HepG2 (cell line): ENCODE data around the gene DCC. TPM values are rescaled to one million over a fixed set of nuclear protein-coding genes. Genes with fewer than 3 reads are reported as not detected.

ENCODE experiments used
- ATAC-seq: fragments of 200-7000 bp; cut with Tn5 transposase; 3 replicates; pipeline ENCODE4 v1.9.1; 2020; ENCODE audit warnings: mild to moderate bottlenecking, moderate library complexity
- BruUV-seq: library from RNA; stranded (reverse); fragments of 400-500 nt; replicated peaks from 2 replicates; lab custom pipeline; 2021; lab: Mats Ljungman, UMichigan
- CTCF ChIA-PET: fragments of 300-600 bp; formaldehyde crosslinking; extraction: SDS; loops from one replicate; lab custom pipeline; 2021; ENCODE audit warnings: low total read pairs, inconsistent platforms, low intra/inter-chr PET ratio; lab: Yijun Ruan, JAX
- POLR2A ChIA-PET: fragments of 350-600 bp; sonication (Branson Sonifier 250); formaldehyde crosslinking; loops from one replicate; lab custom pipeline; 2020; ENCODE audit warnings: antibody characterized with exemption, inconsistent platforms; lab: Yijun Ruan, JAX
- DNase-seq: peaks from one replicate; pipeline ENCODE4 v3.0.0-alpha.2; 2015; ENCODE audit warnings: low spot score
- FAIRE-seq: peaks from 3 replicates; lab custom pipeline; 2011; peaks lifted over from hg19 to GRCh38; lab: Jason Lieb, UNC
- H2AFZ ChIP-seq: one replicate; pipeline ENCODE4 v1.6.1; 2011; ENCODE audit warnings: low read length, inconsistent platforms
- H3K27ac ChIP-seq: fragments of 300-600 bp; 3 replicates; pipeline ENCODE4 v1.8.0; 2011; ENCODE audit warnings: mixed run types, mild to moderate bottlenecking, mixed read lengths, low read length, inconsistent platforms; ENCODE audit not compliant: insufficient read depth; ENCODE audit errors: extremely low read length
- H3K27me3 ChIP-seq, 2 experiments: fragments of 200-600 bp in 1 of 2; 2 replicates in 1 of 2; 3 replicates in 1 of 2; pipeline versions ENCODE4 v1.6.0 to v1.8.0; 2011; ENCODE audit warnings: low read length in 2 of 2, mild to moderate bottlenecking in 2 of 2, moderate library complexity in 2 of 2, inconsistent platforms in 1 of 2; ENCODE audit not compliant: insufficient read depth in 2 of 2, control insufficient read depth in 1 of 2
- H3K36me3 ChIP-seq, 2 experiments: fragments of 200-600 bp in 1 of 2; replicated peaks in 1 of 2; 2 replicates in 1 of 2; 3 replicates in 1 of 2; pipeline versions ENCODE4 v1.5.1 to v1.8.0; 2011; ENCODE audit warnings: low read length in 2 of 2, inconsistent platforms in 1 of 2; ENCODE audit not compliant: insufficient read depth in 2 of 2, control insufficient read depth in 1 of 2
- H3K4me1 ChIP-seq: 2 replicates; pipeline ENCODE4 v1.5.1; 2012; ENCODE audit warnings: low read length, inconsistent platforms; ENCODE audit not compliant: insufficient read depth
- H3K4me2 ChIP-seq: 2 replicates; pipeline ENCODE4 v1.6.0; 2011; ENCODE audit warnings: low read depth, low read length, inconsistent platforms
- H3K4me3 ChIP-seq, 3 experiments: fragments of 200-600 bp in 1 of 3; sonication (generic), shearing (Covaris generic) in 1 of 3; replicated peaks in 1 of 3; 2 replicates each; pipeline ENCODE4 v1.5.1; 2011 to 2016; ENCODE audit warnings: low read length in 3 of 3, inconsistent platforms in 2 of 3, low read depth in 2 of 3, mild to moderate bottlenecking in 2 of 3, control low read depth in 1 of 3, mixed read lengths in 1 of 3; ENCODE audit not compliant: insufficient read depth in 1 of 3
- H3K79me2 ChIP-seq: one replicate; pipeline ENCODE4 v1.6.1; 2011; ENCODE audit warnings: low read length, inconsistent platforms; ENCODE audit not compliant: insufficient read depth
- H3K9ac ChIP-seq: 2 replicates; pipeline ENCODE4 v1.6.0; 2011; ENCODE audit warnings: mild to moderate bottlenecking, low read depth, low read length, inconsistent platforms; ENCODE audit not compliant: insufficient read depth
- H3K9me3 ChIP-seq: 2 replicates; pipeline ENCODE4 v1.5.1; 2012; ENCODE audit warnings: mild to moderate bottlenecking, low read length
- H4K20me1 ChIP-seq: 2 replicates; pipeline ENCODE4 v1.6.0; 2011; ENCODE audit warnings: inconsistent platforms, mild to moderate bottlenecking, low read length, moderate library complexity; ENCODE audit not compliant: insufficient read depth
- CEBPB ChIP-seq: IDR thresholded peaks from 2 replicates; pipeline ENCODE4 v1.6.1; 2011; ENCODE audit warnings: low read depth, low read length, improper control_type of control experiment, borderline replicate concordance
- PAF1 ChIP-seq: IDR thresholded peaks from 2 replicates; pipeline ENCODE4 v1.6.1; 2016; ENCODE audit warnings: missing genetic modification reagents, missing compliant biosample characterization
- SOX13 ChIP-seq, 3 experiments: fragments of 450-650 bp in 1 of 3; sonication (generic) in 1 of 3; formaldehyde crosslinking in 1 of 3; IDR thresholded peaks in 2 of 3; conservative IDR thresholded peaks in 1 of 3; 2 replicates each; pipeline versions ENCODE4 v1.5.0 to v1.6.1; 2016 to 2020; ENCODE audit warnings: antibody characterized with exemption in 1 of 3, mild to moderate bottlenecking in 1 of 3, missing compliant biosample characterization in 1 of 3, missing genetic modification reagents in 1 of 3, moderate library complexity in 1 of 3
- ZBTB3 ChIP-seq: sonication (generic); formaldehyde crosslinking; IDR thresholded peaks from 2 replicates; pipeline ENCODE4 v1.4.0; 2020; ENCODE audit warnings: low read depth, mild to moderate bottlenecking, moderate library complexity, missing genetic modification reagents, borderline replicate concordance
- ZEB1 ChIP-seq: IDR thresholded peaks from 2 replicates; pipeline ENCODE4 v1.6.1; 2012; ENCODE audit warnings: mild to moderate bottlenecking, low read depth, inconsistent platforms; ENCODE audit not compliant: insufficient replicate concordance
- ZNF17 ChIP-seq: sonication (generic); formaldehyde crosslinking; IDR thresholded peaks from 2 replicates; pipeline ENCODE4 v1.5.0; 2020; ENCODE audit warnings: mild to moderate bottlenecking, missing genetic modification reagents
- ZNF281 ChIP-seq: sonication (generic); formaldehyde crosslinking; IDR thresholded peaks from 2 replicates; pipeline ENCODE4 v1.4.0; 2020; ENCODE audit warnings: missing genetic modification reagents, borderline replicate concordance
- ZNF343 ChIP-seq: sonication (generic); formaldehyde crosslinking; IDR thresholded peaks from 2 replicates; pipeline ENCODE4 v1.4.0; 2020; ENCODE audit warnings: mild to moderate bottlenecking, missing genetic modification reagents
- ZNF431 ChIP-seq: sonication (generic); formaldehyde crosslinking; IDR thresholded peaks from 2 replicates; pipeline ENCODE4 v1.9.0; 2022; ENCODE audit warnings: missing genetic modification reagents, low read depth, mild to moderate bottlenecking, borderline replicate concordance
- WGBS: methylation state at CpG from one replicate; pipeline ENCODE4 v1.1.6; 2017; ENCODE audit warnings: low lambda C conversion rate; 5-methylcytosine and 5-hydroxymethylcytosine counted together
- in situ Hi-C: cut with HindIII; loops from 2 replicates; pipeline ENCODE4 v1.10.0; 2017; ENCODE audit warnings: low pct_unique_long_range_greater_than_20kb; ENCODE audit not compliant: extremely low pct_ligation_motif_present
- intact Hi-C: fragments of 100-400 bp; cut with micrococcal nuclease; formaldehyde crosslinking; loops from one replicate; pipeline ENCODE4 v1.10.0; 2022; ENCODE audit not compliant: unreplicated experiment
- polyA plus RNA-seq, 8 experiments: library from polyadenylated mRNA; depleted of rRNA in 3 of 8; stranded (reverse) in 7 of 8; unstranded in 1 of 8; fragments of >200 nt; fragmentation: Illumina TruSeq in 4 of 8; extraction: Trizol in 4 of 8; gene quantifications; 2 replicates each; pipeline versions ENCODE4 v1.2.1 to v1.2.3, GENCODE V29; 2011 to 2016; ENCODE audit warnings: low read depth in 4 of 8, missing spikeins in 1 of 8, mixed read lengths in 1 of 8; ENCODE audit not compliant: insufficient read depth in 1 of 8
- total RNA-seq, 5 experiments: library from RNA; depleted of rRNA; stranded (reverse); fragments of >200 nt; fragmentation: Illumina TruSeq; extraction: Trizol; gene quantifications; 2 replicates each; pipeline ENCODE4 v1.2.3, GENCODE V29; 2016; ENCODE audit warnings: low read depth in 1 of 5

The DCC gene
- total and polyA plus RNA-seq, 2 of the 13 experiments (the other 11 are each of a cell fraction or from before 2014, with no cell fraction given): not detected

GRCh38 chr18:53534203-53534602 is 1194.2 kb downstream of the DCC start (continued):
- TF ChIP-seq ZNF281 (CRISPR knock-in tag): no peak
- no peak for TF ChIP-seq ZEB1
- TF ChIP-seq PAF1: no peak
- TF ChIP-seq ZNF343 (CRISPR knock-in tag): no peak
- TF ChIP-seq ZNF431 (CRISPR knock-in tag): no peak
- TF ChIP-seq ZBTB3 (CRISPR knock-in tag): no peak

GRCh38 chr18:53534695-53535094 is 1194.7 kb downstream of the DCC start:
- Histone ChIP-seq H3K4me2 (no peak overlapping the region), H3K4me3 (no peak overlapping the region), H3K4me1 (no peaks in the 10 kb centered on the region), H2AFZ (no peak overlapping the region), H3K79me2 (no peaks in the 10 kb centered on the region), H3K9me3 (peaks cover 6% of the 10 kb centered on the region), H3K9ac (no peak overlapping the region), H4K20me1 (no peaks in the 10 kb centered on the region), H3K27ac (no peak overlapping the region), H3K27me3 (no peaks in the 10 kb centered on the region), H3K36me3 (no peaks in the 10 kb centered on the region)
- ATAC-seq (no peak), DNase-seq (no peak), FAIRE-seq (no peak)
- BruUV-seq: no TSS peak
- WGBS: 3% methylated on average over 3 of the region's 3 CpGs
- in situ Hi-C loops (no loop called here), intact Hi-C loops (no loop called here)
- POLR2A ChIA-PET: no interaction called here
- no peak for TF ChIP-seq ZNF17 (CRISPR knock-in tag)
- TF ChIP-seq SOX13 (IDR thresholded peaks at IDR 0.05): no peak
- TF ChIP-seq SOX13 (CRISPR knock-in tag; conservative IDR thresholded peaks at IDR 0.05 in 1 of 2, IDR thresholded peaks at IDR 0.05 in 1 of 2): 0 out of 4 replicates have a peak, but pooled peaks of 1 of the 2 experiments have one; percentile 22
- TF ChIP-seq CEBPB: peak; percentile 44; the same call in 1 of the 2 replicates
- CTCF ChIA-PET: no interaction called here
